Stimulated activated CD4-positive, alpha-beta T cell treated with anti-CD3 and anti-CD28 coated beads, Interleukin-12 subunit alpha, Interleukin-12 subunit beta, amount 100 ng/mL, for 48 hours (primary cell): ENCODE results near the gene LIN52.
"Not testable (repeated sequence)": the region's sequence is repeated elsewhere in the genome, so short reads cannot be mapped to it uniquely, and the experiment has no call there.

Experiments used
- DNase-seq, 3 donors: peaks; one replicate each; pipeline ENCODE4 v3.0.0-alpha.2; 2020; ENCODE audit warnings: low read depth in 2 of 3, low spot score in 1 of 3

Gene LIN52

DNA sequence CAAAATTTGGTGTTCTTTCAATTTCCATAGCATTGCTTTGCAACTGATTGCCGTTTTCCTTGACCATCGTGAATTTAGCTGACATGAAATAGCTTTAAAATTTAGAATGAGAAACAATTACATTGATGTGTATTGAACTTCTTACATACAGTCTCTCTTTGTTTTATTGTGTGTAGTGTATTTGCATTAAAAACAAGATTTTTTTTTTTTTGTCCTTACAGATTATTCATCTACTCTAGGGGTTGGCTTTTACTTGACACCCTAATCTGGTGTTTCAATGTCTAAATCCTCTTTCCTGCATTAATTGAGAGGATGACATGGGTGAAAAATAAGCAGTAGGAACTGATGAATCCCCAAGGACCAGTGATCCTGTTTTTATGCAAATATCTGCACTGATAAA lies 20.6 kb downstream of the LIN52 start:
- no peak for DNase-seq

DNA sequence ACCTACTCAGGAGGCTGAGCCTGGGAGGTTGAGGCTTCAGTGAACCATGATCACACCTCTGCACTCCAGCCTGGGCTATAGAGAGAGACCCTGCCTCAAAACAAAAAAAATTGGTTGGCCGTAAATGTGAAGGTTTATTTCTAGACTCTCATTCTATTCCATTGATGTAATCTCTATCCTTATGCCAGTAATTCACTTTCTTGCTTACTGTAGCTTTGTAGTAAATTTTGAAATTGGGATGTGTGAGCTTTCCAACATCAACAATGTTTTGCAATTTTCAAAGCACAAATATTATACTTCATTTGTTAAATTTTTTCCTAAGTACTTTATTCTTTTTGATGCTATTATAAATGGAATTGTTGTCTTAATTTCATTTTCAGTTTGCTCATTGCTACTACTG lies 24.6 kb downstream of the LIN52 start:
- DNase-seq = no peak

DNA sequence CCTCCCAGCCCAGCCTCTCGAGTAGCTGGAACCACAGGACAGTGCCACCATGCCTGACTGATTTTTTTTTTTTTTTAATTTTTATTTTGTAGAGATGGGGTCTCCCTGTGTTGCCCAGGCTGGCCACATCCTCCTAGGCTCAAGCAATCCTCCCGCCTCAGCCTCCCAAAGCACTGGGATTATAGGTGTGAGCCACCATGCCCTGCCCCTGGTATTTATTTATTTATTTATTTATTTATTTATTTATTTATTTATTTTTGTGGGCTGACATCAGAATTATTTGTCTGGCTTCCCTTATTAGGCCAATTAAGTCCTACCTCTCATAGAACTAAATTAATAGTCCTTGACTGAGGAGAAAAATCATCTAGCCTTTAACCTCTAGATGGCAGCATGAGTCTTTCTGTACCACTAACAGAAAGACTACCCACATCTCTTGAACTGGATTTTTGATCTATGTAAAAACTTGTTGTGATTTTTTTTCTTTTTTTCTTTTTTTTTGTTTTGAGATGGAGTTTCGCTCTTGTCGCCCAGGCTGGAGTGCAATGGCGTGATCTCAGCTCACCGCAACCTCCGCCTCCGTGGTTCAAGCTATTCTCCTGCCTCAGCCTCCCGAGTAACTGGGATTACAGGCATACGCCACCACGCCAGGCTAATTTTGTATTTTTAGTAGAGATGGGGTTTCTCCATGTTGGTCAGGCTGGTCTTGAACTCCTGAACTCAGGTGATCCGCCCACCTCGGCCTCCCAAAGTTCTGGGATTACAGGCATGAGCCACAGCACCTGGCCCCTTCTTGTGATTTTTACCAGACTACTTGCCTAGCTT lies 26.9 kb downstream of the LIN52 start:
- DNase-seq = not testable (repeated sequence)

DNA sequence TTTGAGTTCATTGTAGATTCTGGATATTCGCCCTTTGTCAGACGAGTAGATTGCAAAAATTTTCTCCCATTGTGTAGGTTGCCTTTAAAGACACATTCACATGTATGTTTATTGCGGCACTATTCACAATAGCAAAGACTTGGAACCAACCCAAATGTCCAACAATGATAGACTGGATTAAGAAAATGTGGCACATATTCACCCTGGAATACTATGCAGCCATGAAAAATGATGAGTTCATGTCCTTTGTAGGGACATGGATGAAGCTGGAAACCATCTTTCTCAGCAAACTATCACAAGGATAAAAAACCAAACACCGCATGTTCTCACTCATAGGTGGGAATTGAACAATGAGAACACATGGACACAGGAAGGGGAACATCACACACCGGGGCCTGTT lies 40.7 kb downstream of the LIN52 start:
- DNase-seq = not testable (repeated sequence)

DNA sequence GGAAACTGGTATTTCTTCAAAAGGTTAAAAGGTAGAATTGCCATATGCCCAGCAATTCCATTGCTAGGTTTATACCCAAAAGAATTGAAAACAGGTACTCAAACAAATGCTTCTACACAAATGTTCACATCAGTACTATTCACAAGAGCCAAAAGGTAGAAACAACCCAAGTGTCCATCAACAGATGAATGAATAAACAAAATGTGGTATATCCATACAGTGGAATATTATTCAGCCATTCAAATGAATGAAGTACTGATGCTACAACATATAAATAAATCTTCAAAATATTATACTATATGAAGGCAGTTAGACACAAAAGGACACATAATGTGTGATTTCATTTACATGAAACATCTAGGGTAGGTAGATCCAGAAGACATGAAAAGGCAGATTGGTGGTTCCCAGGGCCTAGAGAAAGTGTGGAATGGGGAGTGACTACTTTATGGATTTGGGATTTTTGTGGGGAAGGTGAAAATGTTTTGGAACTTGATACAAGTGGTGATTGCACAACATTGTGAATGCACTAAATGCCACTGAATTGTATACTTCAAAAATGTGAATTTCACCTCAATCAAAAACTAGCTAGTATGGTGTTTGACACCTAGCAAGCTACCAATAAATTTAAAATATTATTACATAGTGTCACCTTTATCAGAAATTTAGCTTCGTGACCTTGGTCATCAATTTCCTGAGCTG lies 41.7 kb downstream of the LIN52 start:
- DNase-seq = no peak

DNA sequence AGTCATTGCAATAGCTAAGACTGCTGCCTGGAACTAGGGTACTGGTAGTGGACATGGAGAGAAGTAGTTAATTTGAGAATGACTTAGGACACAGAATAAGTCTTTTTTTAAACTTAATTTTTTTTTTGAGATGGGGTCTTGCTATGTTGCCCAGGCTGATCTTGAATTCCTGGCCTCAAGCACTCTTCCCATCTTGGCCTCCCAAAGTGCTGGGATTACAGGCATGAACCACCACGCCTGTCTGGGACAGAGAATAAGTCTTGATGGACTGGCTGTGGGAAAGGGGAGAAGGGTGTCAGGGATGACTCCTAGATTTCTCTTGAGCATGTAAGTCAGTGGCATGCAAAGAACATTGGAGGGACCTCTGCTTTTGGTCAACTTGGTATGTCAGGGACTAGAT lies 42.9 kb downstream of the LIN52 start:
- DNase-seq = no peak

DNA sequence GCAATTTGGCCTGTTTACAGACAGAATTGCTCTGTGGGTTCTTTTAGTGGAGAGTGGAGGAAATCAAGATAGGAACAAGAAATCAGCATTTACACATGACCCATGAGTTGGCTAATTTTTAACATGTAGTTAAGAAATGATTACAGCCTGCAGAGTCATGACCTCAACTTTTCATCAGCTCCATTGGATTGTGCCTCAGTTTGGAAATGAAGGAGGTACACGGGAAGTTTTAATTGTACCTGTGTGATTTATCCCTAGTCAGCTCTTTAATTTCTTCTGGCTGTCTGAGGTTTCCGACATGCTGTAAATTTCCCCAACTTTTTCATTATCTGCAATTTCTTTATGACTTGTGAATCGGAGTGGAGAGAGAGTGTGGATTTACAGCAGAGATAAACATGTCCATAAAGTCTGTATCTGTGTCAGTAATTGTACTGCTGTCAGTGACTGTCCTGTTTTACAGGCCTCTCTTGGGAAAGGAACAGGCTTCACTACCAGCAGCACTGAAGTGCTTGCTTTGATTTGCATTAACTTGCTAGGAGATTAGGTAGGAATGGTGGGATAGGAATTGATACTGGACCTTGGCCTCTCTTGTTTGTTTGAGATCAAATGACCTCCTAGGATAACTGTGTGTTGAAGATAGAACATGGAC lies 49.2 kb downstream of the LIN52 start:
- no peak for DNase-seq

DNA sequence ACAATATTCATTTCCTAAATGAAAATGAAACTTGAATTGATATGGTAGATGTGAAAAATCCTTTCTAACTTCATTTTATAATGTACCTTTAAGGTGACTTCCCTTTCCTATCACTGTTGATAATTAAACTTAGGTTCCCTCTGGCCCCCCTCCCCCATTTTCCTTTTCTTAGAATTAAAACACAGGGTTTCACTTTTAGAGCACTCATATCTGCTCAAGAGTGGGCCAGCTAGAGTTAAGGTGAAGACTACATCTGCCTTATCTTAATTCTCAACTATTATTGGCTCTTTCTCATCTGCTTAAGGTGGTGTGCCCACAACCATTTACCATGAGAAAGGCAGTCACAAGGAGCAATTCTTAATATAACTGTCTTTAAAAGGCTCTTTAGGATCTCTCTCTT lies 49.7 kb downstream of the LIN52 start:
- no peak for DNase-seq

DNA sequence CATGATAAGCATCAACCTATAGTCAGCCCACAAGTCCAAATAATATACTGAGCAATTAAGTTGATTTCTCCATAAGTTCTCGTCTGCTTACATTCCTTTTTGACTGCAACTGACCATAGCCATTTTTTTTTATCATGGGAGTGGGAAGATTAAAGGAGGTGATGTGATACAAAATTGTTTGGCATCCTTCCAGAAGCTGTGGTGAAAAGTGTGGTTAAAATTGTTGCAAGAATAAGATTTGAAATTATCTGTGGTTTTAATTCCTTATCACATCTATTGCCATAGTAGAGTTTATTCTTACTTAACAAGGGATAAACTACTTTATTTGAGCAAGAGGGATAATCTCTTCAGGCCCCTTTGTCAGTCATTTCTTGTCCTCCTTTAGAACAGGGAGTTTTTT lies 50.7 kb downstream of the LIN52 start:
- no peak for DNase-seq

DNA sequence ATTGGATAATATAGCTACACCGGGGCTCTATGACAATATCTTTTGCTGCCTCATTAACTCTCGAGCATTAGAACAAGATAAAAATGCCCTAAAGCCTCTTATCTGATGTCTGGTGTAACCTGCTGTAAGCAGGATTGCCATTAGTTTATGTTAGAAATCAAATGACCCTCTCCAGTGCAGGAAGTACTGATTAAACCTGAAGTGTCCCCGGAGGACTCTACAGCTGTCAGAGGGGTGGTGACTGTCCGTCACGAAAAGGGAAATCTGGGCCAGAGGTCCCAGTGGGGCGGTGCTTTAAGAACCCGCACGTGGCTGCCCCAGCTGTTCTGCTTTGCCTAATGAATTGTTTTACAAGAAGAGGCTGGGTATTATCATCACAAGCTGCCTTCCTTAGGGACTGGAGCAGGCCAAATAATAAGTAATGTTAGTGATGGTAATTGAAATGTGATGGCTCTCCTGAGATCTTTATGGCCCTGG lies 55.7 kb downstream of the LIN52 start:
- no peak for DNase-seq

DNA sequence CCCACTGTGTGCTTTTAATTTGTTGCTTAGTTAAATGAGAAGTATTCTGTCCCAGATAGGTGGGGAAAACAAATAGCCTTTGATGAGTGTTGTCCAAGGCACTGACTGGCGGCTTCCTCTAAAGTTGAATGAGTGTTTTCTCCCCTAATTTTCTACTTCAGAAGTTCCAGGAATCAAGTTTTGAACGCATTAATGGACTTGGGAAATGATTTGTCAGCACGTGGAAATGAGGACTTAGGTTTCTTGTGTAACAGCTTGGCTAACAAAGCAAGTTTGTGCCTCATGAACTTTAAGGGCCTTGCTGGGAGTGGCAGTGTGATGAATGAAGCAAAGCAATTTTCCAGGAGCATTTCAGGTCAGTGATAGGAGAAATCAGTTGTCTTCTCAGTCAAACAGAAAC lies 56.9 kb downstream of the LIN52 start:
- DNase-seq = no peak

DNA sequence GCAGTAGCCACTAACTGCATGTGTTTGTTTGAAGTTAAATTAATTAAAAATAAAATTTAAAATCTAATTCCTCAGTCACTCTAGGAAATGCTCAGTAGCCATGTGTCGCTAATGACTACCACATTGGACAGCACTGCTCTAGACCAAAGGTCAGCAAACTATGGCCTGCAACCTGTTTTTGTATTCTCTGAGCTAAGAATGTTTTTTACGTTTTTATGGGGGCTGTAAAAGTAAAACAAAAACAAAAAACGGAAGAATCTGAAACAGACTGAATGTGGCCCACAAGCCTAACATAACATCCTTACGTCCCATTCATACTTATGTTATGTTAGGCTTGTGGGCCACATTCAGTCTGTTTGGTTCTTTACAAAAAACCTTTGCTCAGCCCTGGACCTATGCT lies 57.8 kb downstream of the LIN52 start:
- no peak for DNase-seq

DNA sequence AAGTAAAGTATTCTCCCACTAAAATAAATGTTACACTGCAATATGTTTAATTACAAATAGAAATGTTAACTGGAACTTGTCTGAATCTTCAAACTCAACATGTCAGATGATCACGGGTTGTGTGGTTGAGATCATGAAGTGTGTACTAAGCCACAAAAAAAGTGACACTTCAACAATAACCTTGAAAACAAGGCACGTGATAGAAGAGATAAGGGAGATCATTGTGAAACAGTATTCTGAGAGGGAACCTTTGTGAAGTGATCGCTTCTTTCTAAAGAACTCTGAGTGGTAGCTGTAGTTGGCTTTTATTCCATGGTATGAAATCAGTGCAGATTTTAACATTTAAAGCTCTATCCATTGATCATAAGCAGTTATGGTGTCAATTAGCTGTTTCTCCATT lies 60.0 kb downstream of the LIN52 start:
- no peak for DNase-seq

DNA sequence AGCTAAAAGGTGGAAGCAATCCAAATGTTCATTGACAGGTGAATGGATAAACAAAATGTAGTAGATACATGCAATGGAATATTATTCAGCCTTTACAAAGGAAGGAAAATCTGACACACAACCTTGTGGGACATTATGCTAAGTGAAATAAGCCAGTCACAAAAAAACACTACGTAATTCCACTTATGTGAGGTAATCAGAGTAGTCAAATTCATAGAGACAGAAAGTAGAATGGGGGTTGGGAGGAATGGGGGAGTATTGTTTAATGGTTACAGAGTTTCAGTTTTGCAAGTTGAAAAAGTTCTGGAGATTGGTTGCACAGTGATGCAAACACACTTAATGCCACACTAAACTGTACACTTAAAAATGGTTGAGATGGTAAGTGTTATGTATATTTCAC lies 62.8 kb downstream of the LIN52 start:
- DNase-seq = no peak

DNA sequence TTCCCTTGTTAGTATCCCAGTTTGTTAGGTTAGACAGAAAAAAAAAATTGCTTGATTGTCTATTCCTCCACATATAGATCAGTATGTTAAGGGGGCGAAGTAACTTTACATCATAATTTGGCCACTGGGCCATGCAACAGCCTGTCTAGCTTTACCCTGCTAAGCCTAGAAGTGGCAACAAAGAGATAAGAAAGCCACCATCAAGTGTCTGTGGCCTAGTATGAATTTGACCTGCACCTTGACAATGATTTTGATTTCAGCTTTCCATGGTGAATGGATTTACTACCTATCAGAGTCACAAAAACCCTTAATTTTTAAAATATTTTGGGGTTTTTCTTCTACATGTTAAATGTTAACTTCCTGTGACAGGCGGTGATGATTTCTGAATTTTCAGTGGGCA lies 63.9 kb downstream of the LIN52 start:
- no peak for DNase-seq

DNA sequence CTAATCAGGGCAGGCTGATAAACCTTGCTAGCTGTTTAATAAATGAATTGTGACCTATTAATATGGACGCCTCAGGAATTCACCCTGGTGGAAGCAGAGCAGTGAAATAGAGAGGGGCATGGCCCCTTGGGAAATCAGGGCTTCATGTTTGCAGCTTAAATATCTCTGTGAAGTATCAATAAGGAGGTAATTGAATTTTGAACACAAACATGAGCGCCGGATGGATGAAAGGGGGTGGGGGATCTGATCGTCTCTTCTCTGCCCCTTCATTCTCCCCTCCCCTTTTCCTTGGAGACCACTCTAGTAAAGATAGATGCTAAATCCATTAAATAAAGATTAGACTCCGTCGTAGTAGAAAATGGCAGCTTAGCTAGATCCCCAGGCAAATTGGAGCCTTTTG lies 70.5 kb downstream of the LIN52 start:
- no peak for DNase-seq

DNA sequence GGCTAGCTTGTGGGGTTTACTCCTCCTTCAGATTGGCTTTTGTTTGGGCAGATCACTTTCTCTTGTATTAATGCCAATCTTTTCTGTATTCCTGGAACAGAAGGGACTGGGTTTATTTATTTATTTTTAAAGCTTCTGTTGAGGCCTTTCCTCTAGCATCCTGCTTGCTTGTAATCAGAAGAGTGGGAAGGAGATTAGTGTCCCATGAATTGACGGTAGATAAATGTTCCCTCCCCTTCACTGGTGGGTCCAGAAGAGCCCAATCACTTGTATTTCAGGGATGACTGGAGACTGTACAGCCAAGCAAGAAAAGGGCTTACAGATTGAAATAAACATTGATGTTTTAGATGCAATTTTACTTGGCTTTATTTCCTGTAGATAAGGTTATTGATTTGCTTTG lies 71.0 kb downstream of the LIN52 start:
- no peak for DNase-seq

DNA sequence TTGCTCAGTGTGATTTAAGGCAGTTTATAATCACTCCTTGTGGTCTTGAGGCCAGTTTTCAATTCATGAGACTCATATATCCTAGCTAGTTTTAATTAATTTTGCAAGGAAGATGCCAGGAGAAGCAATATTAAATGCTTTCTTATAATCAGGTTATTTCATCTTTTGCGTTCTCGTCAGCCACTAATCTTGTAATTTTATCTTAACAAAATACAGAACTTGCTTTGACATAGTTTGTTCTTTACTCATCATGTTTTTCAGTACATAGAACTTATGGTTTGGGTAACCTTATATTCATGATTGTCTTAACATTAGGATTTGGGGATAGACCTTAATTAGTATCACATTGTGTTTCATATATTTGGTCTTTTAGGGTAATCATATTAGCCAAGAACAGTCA lies 76.0 kb downstream of the LIN52 start:
- DNase-seq = no peak

DNA sequence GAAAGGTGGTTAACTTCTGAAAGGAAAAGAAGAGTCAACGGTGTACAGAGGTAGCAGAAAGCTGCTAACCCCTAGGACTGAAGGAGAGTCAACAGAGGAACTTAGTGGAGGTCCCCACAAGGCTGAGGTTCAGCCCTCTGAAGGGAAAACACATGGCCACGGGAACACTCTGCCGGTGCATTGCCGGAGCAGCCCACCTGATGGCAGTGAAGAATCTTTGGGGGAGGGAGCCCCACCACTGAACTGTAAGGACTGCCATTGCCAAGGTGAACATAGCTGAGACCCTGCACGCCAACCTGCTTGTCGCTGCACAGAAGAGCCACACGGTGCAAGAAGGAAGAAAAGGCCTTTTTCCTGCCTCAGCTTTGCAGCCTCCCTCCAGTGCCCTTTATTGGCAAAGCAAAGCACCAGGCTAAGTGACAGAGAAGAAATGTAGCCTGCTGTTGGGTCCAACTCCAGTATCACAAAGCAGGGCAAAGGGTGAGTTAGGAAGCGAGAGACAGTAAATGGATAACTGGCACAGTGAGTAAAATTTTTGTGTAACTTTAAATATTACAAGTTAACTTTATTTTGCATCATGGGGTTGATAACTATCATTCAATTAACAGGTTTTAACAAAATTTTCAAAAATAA lies 76.9 kb downstream of the LIN52 start:
- DNase-seq = no peak

DNA sequence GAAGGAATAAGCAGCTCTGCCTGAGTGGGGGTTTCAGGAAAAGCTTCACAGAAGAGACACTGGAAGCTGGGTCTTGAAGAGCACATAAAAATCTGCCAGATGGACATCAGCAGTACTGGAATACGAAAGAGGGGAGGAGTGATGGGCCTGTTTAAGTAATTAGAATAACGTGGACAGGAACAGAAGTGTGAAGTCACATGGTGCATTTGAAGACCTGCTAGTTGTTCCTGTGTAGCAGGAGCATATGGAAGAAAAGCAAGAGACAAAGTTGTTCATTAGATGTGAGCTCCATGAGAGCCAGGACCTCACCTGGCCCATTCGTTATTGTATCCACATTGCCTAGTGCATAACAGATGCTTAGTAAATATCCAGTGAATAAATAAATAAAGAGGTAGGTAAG lies 85.2 kb downstream of the LIN52 start:
- no peak for DNase-seq

DNA sequence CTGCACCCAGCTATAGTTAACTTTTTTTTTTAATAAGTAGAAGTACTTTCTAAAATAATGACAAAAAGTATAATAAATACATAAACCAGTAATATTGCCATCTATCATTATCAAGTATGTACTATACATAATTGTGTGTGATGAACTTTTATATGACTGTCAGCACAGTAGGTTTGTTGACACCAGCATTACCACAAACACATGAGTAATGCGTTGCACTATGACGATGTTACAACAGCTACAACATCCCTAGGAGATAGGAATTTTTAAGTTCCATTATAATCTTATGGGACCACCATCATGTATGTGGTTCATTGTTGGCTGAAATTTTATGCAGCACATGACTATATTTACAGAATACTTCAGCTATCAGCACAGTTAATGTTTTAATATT lies 91.6 kb downstream of the LIN52 start:
- DNase-seq = no peak

DNA sequence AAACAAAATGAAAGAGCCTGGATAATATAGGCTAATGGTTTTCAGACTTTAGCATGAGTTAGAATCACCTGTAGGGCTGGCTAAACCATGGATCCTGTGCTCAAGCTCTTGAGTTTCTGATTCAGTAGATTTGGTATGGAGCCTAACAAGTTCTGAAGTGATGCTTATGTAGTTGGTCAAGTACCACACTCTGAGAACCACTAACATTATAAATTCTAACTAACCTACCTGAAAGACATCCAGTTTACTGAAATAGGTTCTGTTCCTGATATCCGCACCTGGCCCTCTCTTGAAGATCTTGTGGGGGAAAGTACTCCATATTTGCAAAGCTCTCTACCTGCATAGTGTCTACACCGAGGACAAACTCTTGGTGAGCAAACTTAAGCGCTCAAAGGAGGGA lies 95.1 kb downstream of the LIN52 start:
- no peak for DNase-seq
